Keratinocyte (primary cell): ENCODE measurements around the gene ADAMTSL1. TPM values are rescaled to one million over a fixed set of nuclear protein-coding genes. Genes with fewer than 3 reads are reported as not detected.

Source experiments
- DNase-seq: peaks from one replicate; pipeline ENCODE4 v3.0.0-alpha.2; 2011; ENCODE audit warnings: low read depth, missing footprints, low spot score
- FAIRE-seq: peaks from 2 replicates; lab custom pipeline; 2011; peaks lifted over from hg19 to GRCh38; lab: Jason Lieb, UNC
- H2AFZ ChIP-seq: 2 replicates; pipeline ENCODE4 v1.6.0; 2012; ENCODE audit warnings: low read length, control low read depth, inconsistent platforms; ENCODE audit not compliant: control insufficient read depth
- H3K27ac ChIP-seq: 2 replicates; pipeline ENCODE4 v1.5.1; 2011; ENCODE audit warnings: low read length; ENCODE audit not compliant: control insufficient read depth, insufficient read depth
- H3K27me3 ChIP-seq: 3 replicates; pipeline ENCODE4 v1.6.0; 2011; ENCODE audit warnings: low read length; ENCODE audit not compliant: control insufficient read depth, insufficient read depth; ENCODE audit errors: extremely low read depth
- H3K36me3 ChIP-seq, 2 experiments: 2 replicates in 1 of 2; 3 replicates in 1 of 2; pipeline ENCODE4 v1.5.1; 2011; ENCODE audit warnings: low read length in 2 of 2, mild to moderate bottlenecking in 1 of 2; ENCODE audit not compliant: control insufficient read depth in 2 of 2, insufficient read depth in 2 of 2; ENCODE audit errors: extremely low read depth in 1 of 2
- H3K4me1 ChIP-seq: 3 replicates; pipeline ENCODE4 v1.5.1; 2011; ENCODE audit warnings: low read length; ENCODE audit not compliant: control insufficient read depth, insufficient read depth; ENCODE audit errors: extremely low read depth
- H3K4me2 ChIP-seq: 3 replicates; pipeline ENCODE4 v1.6.0; 2011; ENCODE audit warnings: low read depth, low read length; ENCODE audit not compliant: control insufficient read depth, insufficient read depth; ENCODE audit errors: extremely low read depth
- H3K4me3 ChIP-seq, 3 experiments: fragments of 200-600 bp in 1 of 3; sonication (generic) in 1 of 3; 2 replicates in 2 of 3; 3 replicates in 1 of 3; pipeline ENCODE4 v1.5.1; 2011 to 2016; ENCODE audit warnings: low read length in 3 of 3, mild to moderate bottlenecking in 3 of 3, control low read depth in 2 of 3, inconsistent platforms in 1 of 3, low read depth in 1 of 3, mixed read lengths in 1 of 3, mixed run types in 1 of 3, moderate library complexity in 1 of 3; ENCODE audit not compliant: control insufficient read depth in 2 of 3, insufficient read depth in 2 of 3; ENCODE audit errors: extremely low read depth in 1 of 3
- H3K79me2 ChIP-seq: 2 replicates; pipeline ENCODE4 v1.6.0; 2012; ENCODE audit warnings: low read length; ENCODE audit not compliant: control insufficient read depth, insufficient read depth
- H3K9ac ChIP-seq: 3 replicates; pipeline ENCODE4 v1.6.0; 2011; ENCODE audit warnings: low read length; ENCODE audit not compliant: control insufficient read depth, insufficient read depth; ENCODE audit errors: extremely low read depth
- H3K9me1 ChIP-seq: 3 replicates; pipeline ENCODE4 v1.6.0; 2011; ENCODE audit warnings: low read length; ENCODE audit not compliant: control insufficient read depth, insufficient read depth; ENCODE audit errors: extremely low read depth
- H3K9me3 ChIP-seq: 2 replicates; pipeline ENCODE4 v1.5.1; 2012; ENCODE audit warnings: low read depth, low read length; ENCODE audit not compliant: control insufficient read depth
- H4K20me1 ChIP-seq: 3 replicates; pipeline ENCODE4 v1.6.0; 2011; ENCODE audit warnings: low read length; ENCODE audit not compliant: control insufficient read depth, insufficient read depth; ENCODE audit errors: extremely low read depth
- CTCF ChIP-seq, 3 experiments: IDR thresholded peaks in 1 of 3; conservative IDR thresholded peaks in 1 of 3; optimal IDR thresholded peaks in 1 of 3; 2 replicates in 2 of 3; 3 replicates in 1 of 3; pipeline versions ENCODE3 to v1.5.1; 2011; ENCODE audit warnings: low read length in 3 of 3, mild to moderate bottlenecking in 3 of 3, moderate library complexity in 2 of 3, control low read depth in 1 of 3, inconsistent platforms in 1 of 3; ENCODE audit not compliant: insufficient read depth in 2 of 3; ENCODE audit errors: extremely low read depth in 1 of 3
- EZH2 ChIP-seq: IDR thresholded peaks from one replicate; pipeline ENCODE4 v1.6.1; 2012; ENCODE audit warnings: inconsistent platforms, mild to moderate bottlenecking, low read length, moderate library complexity
- dilution Hi-C: fragments of 300-500 bp; cut with MboI; formaldehyde crosslinking; loops from one replicate; pipeline ENCODE4 v1.7.0; 2020; ENCODE audit warnings: low sequenced_read_pairs; ENCODE audit not compliant: extremely low pct_ligation_motif_present
- polyA plus RNA-seq, 5 experiments: library from polyadenylated mRNA; depleted of rRNA in 3 of 5; stranded (reverse) in 3 of 5; stranded (forward) in 1 of 5; unstranded in 1 of 5; fragments of >200 nt; gene quantifications; 1 replicate in 1 of 5; 2 replicates in 3 of 5; 3 replicates in 1 of 5; pipeline versions ENCODE4 v1.2.1 to v1.2.3, GENCODE V29; 2011 to 2012; ENCODE audit warnings: missing spikeins in 2 of 5, low read depth in 1 of 5, low replicate concordance in 1 of 5

The ADAMTSL1 gene
- polyA plus RNA-seq, 1 donor (not counting 4 experiments of a cell fraction or from before 2014, with no cell fraction given): 1.1 TPM

- H3K79me2 ChIP-seq: no peaks in the 10 kb centered on the region
- H2AFZ ChIP-seq: no peak overlapping the region
- no peak overlapping the region for H3K4me3 ChIP-seq
- no peaks in the 10 kb centered on the region for H3K27me3 ChIP-seq
- DNase-seq (no peak), FAIRE-seq (no peak)
- TF ChIP-seq CTCF (optimal IDR thresholded peaks at IDR 0.05 in 1 of 3, IDR thresholded peaks at IDR 0.05 in 1 of 3, conservative IDR thresholded peaks at IDR 0.05 in 1 of 3; ENCODE audit: extremely low read depth in 1 of 3, insufficient read depth in 2 of 3, low read length in 3 of 3): no peak
- no peak for TF ChIP-seq EZH2
- H3K4me2 ChIP-seq: no peak overlapping the region
- H3K9me1 ChIP-seq: no peaks in the 10 kb centered on the region
- no peaks in the 10 kb centered on the region for H3K9me3 ChIP-seq
- dilution Hi-C loops: no loop called here
- H3K9ac ChIP-seq: no peak overlapping the region
- H3K36me3 ChIP-seq: no peaks in the 10 kb centered on the region
- no peaks in the 10 kb centered on the region for H4K20me1 ChIP-seq
- H3K27ac ChIP-seq: no peak overlapping the region
- peaks cover 17% of the 10 kb centered on the region for H3K4me1 ChIP-seq
Measured at GRCh38 chr9:18466101-18466500, 7.9 kb upstream of the ADAMTSL1 start.

GRCh38 chr9:18467696-18468095, 6.3 kb upstream of the ADAMTSL1 start:
- H2AFZ ChIP-seq: no peak overlapping the region
- H3K27me3 ChIP-seq: no peaks in the 10 kb centered on the region
- TF ChIP-seq CTCF (optimal IDR thresholded peaks at IDR 0.05 in 1 of 3, IDR thresholded peaks at IDR 0.05 in 1 of 3, conservative IDR thresholded peaks at IDR 0.05 in 1 of 3; ENCODE audit: extremely low read depth in 1 of 3, insufficient read depth in 2 of 3, low read length in 3 of 3) (no peak), EZH2 (no peak)
- no peak overlapping the region for H3K9ac ChIP-seq
- FAIRE-seq (peak; percentile 76), DNase-seq (no peak)
- H3K4me2 ChIP-seq: no peak overlapping the region
- no peaks in the 10 kb centered on the region for H3K9me1 ChIP-seq
- no peaks in the 10 kb centered on the region for H3K36me3 ChIP-seq
- no peaks in the 10 kb centered on the region for H3K79me2 ChIP-seq
- H3K4me3 ChIP-seq: no peak overlapping the region
- H3K27ac ChIP-seq: no peak overlapping the region
- dilution Hi-C loops: no loop called here
- no peaks in the 10 kb centered on the region for H4K20me1 ChIP-seq
- H3K9me3 ChIP-seq: no peaks in the 10 kb centered on the region
- H3K4me1 ChIP-seq: peaks cover 15% of the 10 kb centered on the region
